GM21367 (cell line): Measurements from ENCODE around the gene PGAM2.

ENCODE experiments used
- ATAC-seq: cut with Tn5 transposase; IDR thresholded peaks from one replicate; pipeline ENCODE4 v1.9.1; 2021; ENCODE audit not compliant: unreplicated experiment

Gene PGAM2

DNA sequence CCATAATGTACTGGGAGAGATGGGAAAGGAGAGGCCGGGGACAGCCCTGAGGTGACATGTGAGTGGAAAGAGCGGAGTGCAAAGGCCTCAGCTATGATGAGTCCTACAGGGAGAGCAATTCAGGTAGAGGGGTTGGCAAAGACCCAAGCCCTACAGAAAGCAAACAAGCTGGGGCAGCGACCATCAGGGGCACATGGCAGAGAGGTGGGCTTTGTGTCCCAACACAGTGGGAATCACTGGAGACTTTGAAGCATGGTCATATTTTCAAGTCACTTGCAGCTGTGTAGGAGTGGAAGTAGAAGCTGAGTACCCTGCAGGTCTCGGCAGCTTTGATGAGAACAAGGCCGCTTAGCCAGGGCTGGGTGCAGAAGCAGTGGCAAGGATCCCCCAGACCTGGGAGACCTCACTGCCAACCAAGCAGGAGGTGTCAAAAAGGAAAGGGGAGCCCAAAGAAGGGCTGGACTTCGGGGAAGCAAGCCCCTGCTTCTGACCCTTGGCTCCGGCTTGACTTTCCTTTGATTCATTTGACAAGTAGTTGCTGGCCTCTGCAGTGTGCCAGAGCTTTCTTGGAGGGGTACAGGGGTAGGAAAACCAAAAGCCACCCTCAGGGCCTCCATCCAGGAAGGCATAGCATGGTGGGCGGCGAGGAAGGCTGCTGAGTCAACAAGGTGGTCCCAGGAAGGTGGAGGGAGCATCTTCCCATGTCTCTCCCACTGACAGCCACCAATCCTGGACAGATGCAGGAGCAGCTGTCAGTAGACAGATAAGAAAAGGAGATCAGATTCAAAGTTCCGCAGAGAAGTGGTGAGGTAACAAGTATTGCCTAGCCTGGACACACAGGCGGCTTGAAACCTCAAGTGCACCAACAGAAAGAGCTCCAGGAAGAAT lies 1.9 kb upstream of the PGAM2 start:
- no peak for ATAC-seq

DNA sequence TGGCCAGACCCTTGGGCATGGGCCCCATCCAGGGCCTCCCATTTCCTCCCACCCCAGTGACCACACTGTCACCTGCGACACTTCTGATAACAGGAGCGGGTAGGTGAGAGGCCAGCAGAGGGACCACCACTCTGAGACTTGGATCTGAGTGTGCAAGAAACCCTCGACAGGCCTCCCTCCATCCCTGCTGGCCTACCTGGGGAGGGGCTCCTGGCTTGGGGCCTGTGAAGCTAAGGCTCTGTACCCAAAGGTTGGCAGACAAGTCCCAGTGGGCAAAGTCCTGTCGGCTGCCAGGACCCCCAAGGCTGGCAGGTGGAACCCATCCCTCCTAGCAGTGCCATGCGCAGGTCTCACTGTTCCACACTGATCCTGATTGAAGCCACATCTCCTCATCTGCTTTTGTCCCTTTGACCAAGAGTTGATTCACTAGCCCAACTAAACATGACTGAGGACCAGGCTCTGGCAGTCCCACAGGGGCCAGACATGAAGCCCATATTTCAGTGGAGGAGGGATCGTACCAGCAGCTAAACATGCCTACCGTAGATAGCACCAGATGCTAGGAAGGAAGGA lies 1.2 kb upstream of the PGAM2 start:
- no peak for ATAC-seq

GRCh38 chr7:44066111-44066460 lies 719 bp upstream of the PGAM2 start:
- ATAC-seq = no peak

- no peak for ATAC-seq
Measured at GRCh38 chr7:44064791-44065430, 456 bp downstream of the PGAM2 start.

- ATAC-seq = no peak
Measured at GRCh38 chr7:44063894-44064651, 1.3 kb downstream of the PGAM2 start.

GRCh38 chr7:44063547-44063893 lies 1.8 kb downstream of the PGAM2 start:
- no peak for ATAC-seq

- no peak for ATAC-seq
Measured at GRCh38 chr7:44062903-44063295, 2.5 kb downstream of the PGAM2 start.

- ATAC-seq = no peak
Measured at GRCh38 chr7:44062180-44062902, 3.0 kb downstream of the PGAM2 start.

DNA sequence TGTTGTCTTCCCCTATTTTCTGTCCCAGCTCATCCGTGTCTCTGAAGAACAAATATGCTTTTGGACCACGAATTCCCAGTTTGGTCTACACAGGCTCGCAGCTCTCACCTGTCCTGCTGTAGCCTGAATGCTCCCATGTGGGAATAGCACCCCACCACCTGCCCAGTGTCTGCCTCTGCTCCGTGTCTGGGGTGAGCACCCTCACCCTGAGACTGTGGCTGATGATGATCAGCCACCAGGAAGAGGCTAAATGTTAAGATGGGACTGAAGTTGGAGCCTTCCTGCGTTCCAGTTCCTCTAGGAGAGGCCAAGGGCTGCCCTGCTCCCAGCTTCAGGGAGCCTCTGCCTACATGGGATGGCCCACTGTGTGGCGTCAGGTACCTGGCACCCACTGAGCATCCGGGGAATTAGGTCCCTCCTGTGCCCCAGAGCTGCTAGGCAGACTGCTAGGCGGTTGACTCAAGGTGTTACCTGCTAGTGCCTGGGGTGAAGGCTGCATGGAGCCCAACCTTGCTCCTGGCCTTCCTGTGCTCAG lies 3.7 kb downstream of the PGAM2 start:
- no peak for ATAC-seq

- ATAC-seq = no peak
Measured at GRCh38 chr7:44060948-44061644, 4.3 kb downstream of the PGAM2 start.

GRCh38 chr7:44060091-44060947 lies 5.0 kb downstream of the PGAM2 start:
- no peak for ATAC-seq

DNA sequence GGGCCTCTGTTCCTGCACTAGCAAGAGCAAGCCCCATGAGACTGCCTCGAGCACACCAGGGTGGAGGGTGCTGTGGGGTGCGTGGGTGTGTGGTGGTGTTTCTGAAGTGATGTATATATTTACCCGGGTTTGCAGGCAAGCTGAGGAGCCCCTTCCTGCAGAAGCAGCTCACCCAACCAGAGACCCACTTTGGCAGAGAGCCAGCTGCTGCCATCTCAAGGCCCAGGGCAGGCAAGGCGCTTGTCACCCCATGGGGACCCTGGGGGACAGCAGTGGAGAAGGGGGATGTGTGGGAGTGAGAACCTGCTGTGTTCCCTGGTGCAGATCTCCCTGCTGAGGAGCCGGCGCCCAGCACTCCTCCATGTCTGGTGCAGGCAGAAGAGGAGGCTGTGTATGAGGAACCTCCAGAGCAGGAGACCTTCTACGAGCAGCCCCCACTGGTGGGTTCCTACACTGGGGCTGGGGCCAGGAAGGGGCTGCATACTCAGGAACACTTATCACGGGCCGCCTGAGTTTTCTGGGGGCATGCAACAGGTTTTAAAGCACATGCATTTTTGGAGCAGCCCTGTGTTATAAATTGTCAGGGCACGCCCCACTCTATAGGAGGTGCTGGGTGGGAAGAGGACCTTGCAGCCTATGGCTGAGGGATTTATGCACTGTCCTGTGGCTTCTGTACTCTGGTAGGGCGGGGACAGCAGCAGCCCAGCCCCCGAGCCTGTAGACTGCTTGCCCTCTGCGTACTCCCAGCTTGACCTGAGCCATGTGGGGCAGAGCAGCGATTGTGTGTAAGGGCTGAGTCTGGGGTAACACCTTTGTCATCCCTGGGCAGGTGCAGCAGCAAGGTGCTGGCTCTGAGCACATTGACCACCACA lies 5.9 kb downstream of the PGAM2 start:
- peak; percentile 50 for ATAC-seq

DNA sequence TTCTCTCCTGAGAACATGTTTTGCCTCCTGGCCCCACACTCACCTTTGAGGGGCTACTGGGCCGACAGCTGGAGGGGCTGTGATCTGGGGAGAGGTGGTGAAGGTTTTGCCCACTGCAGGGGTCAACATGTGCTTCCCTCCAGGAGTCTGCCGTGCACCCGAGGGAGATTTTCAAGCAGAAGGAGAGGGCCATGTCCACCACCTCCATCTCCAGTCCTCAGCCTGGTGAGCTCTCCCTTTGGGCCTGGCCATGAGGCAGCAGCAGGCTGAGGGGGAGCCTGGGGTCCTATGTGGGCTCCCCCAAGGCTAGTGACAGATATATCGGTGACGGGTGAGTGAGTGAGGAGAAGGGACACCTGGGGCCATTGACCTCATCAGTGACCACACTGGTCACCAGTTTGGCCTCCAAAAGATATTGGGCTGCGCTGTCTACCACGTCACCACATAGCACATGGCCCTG lies 6.6 kb downstream of the PGAM2 start:
- ATAC-seq = no peak

DNA sequence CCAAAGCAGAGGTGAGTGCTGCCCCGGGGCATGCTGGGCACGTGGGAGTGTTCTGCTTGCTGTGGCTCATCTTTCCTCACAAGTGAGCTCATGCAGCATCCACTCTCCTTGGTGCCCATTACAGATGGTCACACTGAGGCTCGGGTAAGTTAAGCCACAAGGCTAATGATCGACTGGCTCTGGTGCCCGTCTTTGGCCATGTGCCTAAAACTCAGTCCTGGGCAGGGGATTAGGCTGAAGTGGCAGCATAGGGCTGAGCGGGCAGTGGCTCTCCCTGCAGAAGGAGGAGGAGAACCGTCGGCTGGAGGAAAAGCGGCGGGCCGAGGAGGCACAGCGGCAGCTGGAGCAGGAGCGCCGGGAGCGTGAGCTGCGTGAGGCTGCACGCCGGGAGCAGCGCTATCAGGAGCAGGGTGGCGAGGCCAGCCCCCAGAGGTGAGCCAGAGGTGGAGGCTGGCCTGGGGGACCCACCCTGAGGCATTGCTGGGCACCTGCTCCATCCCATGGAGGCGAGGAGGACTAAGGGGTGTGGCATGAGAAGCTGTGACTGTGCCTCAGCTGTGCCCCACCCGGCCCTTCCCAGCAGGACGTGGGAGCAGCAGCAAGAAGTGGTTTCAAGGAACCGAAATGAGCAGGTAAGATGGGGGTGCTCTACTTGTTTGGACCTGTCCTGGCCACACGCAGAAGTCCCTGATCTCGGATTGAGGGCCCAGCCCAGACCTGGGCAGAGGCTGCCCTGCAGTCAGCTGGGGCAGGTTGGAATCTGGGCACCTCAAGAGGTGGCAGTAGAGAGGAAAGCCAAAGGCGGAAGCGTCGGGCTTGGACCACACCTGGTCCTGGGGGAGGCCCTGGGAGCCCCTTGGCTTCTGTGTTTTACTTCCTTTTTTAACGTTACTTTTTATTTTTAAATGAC lies 7.3 kb downstream of the PGAM2 start:
- ATAC-seq = no peak

- no peak for ATAC-seq
Measured at GRCh38 chr7:44057181-44057848, 8.1 kb downstream of the PGAM2 start.

GRCh38 chr7:44056681-44057080 lies 8.7 kb downstream of the PGAM2 start:
- no peak for ATAC-seq
